Activated CD4-positive, alpha-beta T cell treated with anti-CD3 and anti-CD28 coated beads for 36 hours (primary cell): ENCODE data around the gene EPN2. TPM values are rescaled to one million over a fixed set of nuclear protein-coding genes. Genes with fewer than 3 reads are reported as not detected.

Experiments
- ATAC-seq: fragments of 200-7000 bp; cut with Tn5 transposase; one replicate; pipeline ENCODE4 v1.10.0; 2021; ENCODE audit warnings: mild to moderate bottlenecking, moderate library complexity
- CTCF ChIA-PET: fragments of 350-600 bp; sonication (Branson Sonifier 250); formaldehyde crosslinking; loops from one replicate; lab custom pipeline; 2021; ENCODE audit warnings: antibody characterized with exemption; lab: Charles Lee
- POLR2A ChIA-PET: fragments of 350-600 bp; sonication (Branson Sonifier 250); formaldehyde crosslinking; loops from one replicate; lab custom pipeline; 2021; ENCODE audit warnings: antibody characterized with exemption, inconsistent platforms; lab: Charles Lee
- DNase-seq: peaks from one replicate; pipeline ENCODE4 v3.0.0-alpha.2; 2020
- H3K27ac Mint-ChIP-seq: one replicate; pipeline ENCODE4 v1.8.0; 2021; ENCODE audit warnings: mixed read lengths
- H3K27me3 Mint-ChIP-seq: one replicate; pipeline ENCODE4 v1.8.0; 2021; ENCODE audit warnings: mixed read lengths
- H3K36me3 Mint-ChIP-seq: one replicate; pipeline ENCODE4 v1.8.0; 2021; ENCODE audit warnings: low read depth, mixed read lengths
- H3K4me1 Mint-ChIP-seq: one replicate; pipeline ENCODE4 v1.8.0; 2021; ENCODE audit warnings: mixed read lengths
- H3K4me3 Mint-ChIP-seq: one replicate; pipeline ENCODE4 v1.8.0; 2021; ENCODE audit warnings: mild to moderate bottlenecking, moderate library complexity, mixed read lengths
- H3K9me3 Mint-ChIP-seq: one replicate; pipeline ENCODE4 v1.8.0; 2021; ENCODE audit warnings: low read depth, mixed read lengths
- intact Hi-C, 2 experiments: fragments of 100-400 bp; cut with DNase I in 1 of 2; cut with micrococcal nuclease in 1 of 2; formaldehyde crosslinking; loops; one replicate each; pipeline versions ENCODE4 v1.14.2 to v1.15.1; 2022 to 2024; cut with DNase I, micrococcal nuclease
- total RNA-seq, 2 experiments: library from RNA; stranded (reverse); gene quantifications; one replicate each; pipeline ENCODE4 v1.2.3, GENCODE V29; 2021

The EPN2 gene
- total RNA-seq, 2 experiments from 2014 or later, result 6.8 to 8.2 TPM

- Mint-ChIP-seq H3K36me3 (peaks cover 10% of the 10 kb centered on the region), H3K27me3 (peaks cover 6% of the 10 kb centered on the region), H3K4me3 (no peak overlapping the region), H3K4me1 (no peaks in the 10 kb centered on the region), H3K9me3 (no peaks in the 10 kb centered on the region), H3K27ac (no peak overlapping the region)
- ATAC-seq (no peak), DNase-seq (no peak)
- ChIA-PET CTCF (interaction anchor here (1.1 kb wide), 1 partner anchor 130 kb away, joined by 3 read pairs; no protein-coding TSS in a partner anchor), POLR2A (no interaction called here)
- intact Hi-C loops, result no loop called here
Measured at GRCh38 chr17:19316761-19317358, 79.7 kb downstream of the EPN2 start.

- DNase-seq, result peak; percentile 18
- POLR2A ChIA-PET, result no interaction called here
- Mint-ChIP-seq H3K4me1 (no peaks in the 10 kb centered on the region), H3K27me3 (peaks cover 6% of the 10 kb centered on the region), H3K9me3 (no peaks in the 10 kb centered on the region), H3K4me3 (no peak overlapping the region), H3K27ac (no peak overlapping the region), H3K36me3 (peaks cover 9% of the 10 kb centered on the region)
- intact Hi-C loops, result no loop called here
- no peak for ATAC-seq
- CTCF ChIA-PET, result interaction anchor here (1.1 kb wide), 1 partner anchor 129 kb away, joined by 3 read pairs; no protein-coding TSS in a partner anchor
Measured at GRCh38 chr17:19317359-19318095, 80.4 kb downstream of the EPN2 start.

- Mint-ChIP-seq H3K27me3 (peaks cover 6% of the 10 kb centered on the region), H3K36me3 (peaks cover 3% of the 10 kb centered on the region), H3K9me3 (no peaks in the 10 kb centered on the region), H3K4me1 (no peaks in the 10 kb centered on the region), H3K27ac (no peak overlapping the region), H3K4me3 (no peak overlapping the region)
- CTCF ChIA-PET, result no interaction called here
- intact Hi-C loops, result no loop called here
- POLR2A ChIA-PET, result no interaction called here
- no peak for DNase-seq
- ATAC-seq, result no peak
Measured at GRCh38 chr17:19318611-19319010, 81.4 kb downstream of the EPN2 start.

DNA sequence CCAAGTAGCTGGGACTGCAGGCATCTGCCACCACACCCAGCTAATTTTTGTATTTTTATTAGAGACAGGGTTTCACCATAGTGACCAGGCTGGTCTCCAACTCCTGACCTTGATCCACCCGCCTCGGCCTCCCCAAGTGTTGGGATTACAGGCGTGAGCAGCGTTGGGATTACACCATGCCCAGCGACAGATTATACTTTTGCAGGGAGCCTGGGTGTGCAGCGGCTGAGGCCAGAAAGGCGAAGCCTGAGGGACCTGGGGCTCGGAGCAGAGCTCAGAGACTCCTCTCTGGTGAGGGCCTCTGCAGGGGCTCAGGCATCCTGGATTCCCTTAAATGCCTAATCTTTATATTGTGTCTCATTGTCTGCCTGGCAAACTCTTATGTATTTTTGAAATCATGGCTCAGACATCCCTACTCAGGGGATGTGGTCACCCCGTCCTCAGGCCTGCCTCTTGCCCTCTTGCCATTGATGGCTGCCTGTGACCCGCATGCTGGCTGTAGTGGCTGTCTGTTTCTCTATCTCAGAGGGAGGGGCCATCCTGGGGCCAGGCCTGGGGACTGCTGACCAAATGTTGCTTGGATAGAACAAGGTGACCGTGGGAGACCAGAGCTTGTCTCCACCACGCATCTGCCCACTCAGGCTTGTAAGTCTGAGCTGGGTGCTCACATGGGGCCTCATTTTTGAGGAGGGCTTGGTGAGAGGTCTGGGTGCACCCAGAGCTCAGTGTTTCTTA lies 82.8 kb downstream of the EPN2 start:
- H3K4me1 Mint-ChIP-seq, result no peaks in the 10 kb centered on the region
- DNase-seq (no peak), ATAC-seq (no peak)
- CTCF ChIA-PET, result interaction anchor here (1.0 kb wide), 1 partner anchor 19 kb away, joined by 5 read pairs; no protein-coding TSS in a partner anchor
- intact Hi-C loops, result no loop called here
- H3K27ac Mint-ChIP-seq, result no peak overlapping the region
- H3K4me3 Mint-ChIP-seq, result no peak overlapping the region
- peaks cover 3% of the 10 kb centered on the region for H3K36me3 Mint-ChIP-seq
- POLR2A ChIA-PET, result no interaction called here
- H3K9me3 Mint-ChIP-seq, result no peaks in the 10 kb centered on the region
- H3K27me3 Mint-ChIP-seq, result peaks cover 6% of the 10 kb centered on the region

DNA sequence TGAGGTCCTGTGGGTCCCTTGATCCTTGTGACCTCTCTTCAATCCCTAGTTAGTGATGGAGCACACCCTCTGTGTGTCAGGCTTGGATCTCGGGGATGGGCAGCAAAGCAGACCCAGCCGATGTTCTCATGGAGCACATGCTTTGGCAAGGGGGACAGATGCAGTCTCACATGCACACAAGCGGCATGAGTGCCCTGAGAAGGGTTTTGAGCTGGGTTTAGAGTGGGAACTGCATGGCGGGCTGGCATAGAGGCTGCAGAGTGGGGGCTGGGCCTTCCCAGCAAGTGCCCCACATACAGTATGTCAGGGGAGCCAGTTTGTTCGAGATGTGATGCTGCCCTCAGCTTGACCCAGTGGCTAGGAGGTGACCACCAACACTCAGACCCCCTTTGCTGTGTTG lies 83.7 kb downstream of the EPN2 start:
- Mint-ChIP-seq H3K9me3 (peaks cover 2% of the 10 kb centered on the region), H3K36me3 (peaks cover 3% of the 10 kb centered on the region), H3K27ac (no peak overlapping the region), H3K4me3 (no peak overlapping the region), H3K27me3 (peaks cover 4% of the 10 kb centered on the region), H3K4me1 (no peaks in the 10 kb centered on the region)
- no peak for ATAC-seq
- POLR2A ChIA-PET, result no interaction called here
- CTCF ChIA-PET, result no interaction called here
- DNase-seq, result no peak
- intact Hi-C loops, result no loop called here

DNA sequence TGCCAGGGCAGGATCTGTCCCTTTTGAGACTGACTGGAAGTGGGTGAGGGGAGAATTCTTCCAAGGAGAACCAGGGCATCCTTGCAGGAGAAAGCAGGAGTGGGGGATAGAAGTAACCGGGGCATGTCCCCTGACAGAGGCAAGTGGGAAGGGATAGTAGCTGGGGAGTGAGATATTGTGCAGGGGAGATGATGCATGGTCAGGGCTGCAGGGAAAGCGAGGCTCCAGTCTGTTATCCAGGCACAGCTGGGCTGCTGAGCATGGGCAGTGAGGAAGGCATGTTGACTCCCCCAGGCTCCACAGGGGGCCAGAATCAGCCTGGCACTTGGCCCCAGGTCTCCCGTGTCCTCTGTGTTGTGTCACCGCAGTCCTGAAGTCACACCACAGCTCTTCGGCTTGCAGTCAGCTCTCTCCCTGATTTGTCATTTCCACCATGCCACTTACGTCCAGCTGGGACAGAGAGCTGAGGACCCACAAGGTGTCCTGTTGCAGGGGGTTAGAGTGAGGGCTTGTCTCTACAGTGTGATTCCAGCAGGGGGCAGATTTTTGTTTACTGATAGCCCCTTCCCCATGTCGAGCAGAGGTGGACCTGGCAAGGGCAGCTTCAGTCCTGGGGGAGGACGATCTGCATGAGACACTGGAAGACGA lies 84.4 kb downstream of the EPN2 start:
- ChIA-PET POLR2A (no interaction called here), CTCF (interaction anchor here (1.1 to 1.3 kb wide), 2 partner anchors 9 to 41 kb away, joined by 3 read pairs; partner anchors contain the start of gene B9D1)
- Mint-ChIP-seq H3K27ac (no peak overlapping the region), H3K36me3 (peaks cover 3% of the 10 kb centered on the region), H3K4me1 (no peaks in the 10 kb centered on the region), H3K27me3 (peaks cover 4% of the 10 kb centered on the region), H3K9me3 (peaks cover 2% of the 10 kb centered on the region), H3K4me3 (no peak overlapping the region)
- DNase-seq, result no peak
- intact Hi-C loops, result no loop called here
- no peak for ATAC-seq

DNA sequence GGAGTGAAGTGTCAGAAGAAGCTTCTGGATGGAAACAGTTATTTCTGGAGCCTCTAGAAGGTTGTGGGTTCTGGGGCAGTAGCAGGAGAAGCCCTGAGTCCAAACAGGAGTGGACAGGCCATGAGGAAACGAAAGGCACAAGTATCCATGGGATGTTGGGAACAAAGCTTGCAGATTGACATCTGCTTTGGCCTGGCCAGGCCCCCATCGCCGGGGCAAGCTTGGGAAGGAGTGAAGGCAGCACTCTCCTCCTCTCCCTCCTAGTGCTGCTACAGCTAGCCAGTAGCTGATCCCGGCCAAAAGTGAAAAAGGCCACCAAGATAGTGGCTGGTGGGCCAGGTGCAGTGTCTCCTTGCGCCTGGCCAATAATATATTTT lies 85.0 kb downstream of the EPN2 start:
- POLR2A ChIA-PET, result no interaction called here
- H3K4me1 Mint-ChIP-seq, result no peaks in the 10 kb centered on the region
- peaks cover 4% of the 10 kb centered on the region for H3K27me3 Mint-ChIP-seq
- H3K27ac Mint-ChIP-seq, result no peak overlapping the region
- peaks cover 2% of the 10 kb centered on the region for H3K9me3 Mint-ChIP-seq
- peaks cover 3% of the 10 kb centered on the region for H3K36me3 Mint-ChIP-seq
- intact Hi-C loops, result no loop called here
- H3K4me3 Mint-ChIP-seq, result no peak overlapping the region
- ATAC-seq (no peak), DNase-seq (no peak)
- CTCF ChIA-PET, result interaction anchor here (1.1 to 2.9 kb wide), 3 partner anchors 8 to 40 kb away, joined by 3 to 15 read pairs (median 3); partner anchors contain the start of gene B9D1

DNA sequence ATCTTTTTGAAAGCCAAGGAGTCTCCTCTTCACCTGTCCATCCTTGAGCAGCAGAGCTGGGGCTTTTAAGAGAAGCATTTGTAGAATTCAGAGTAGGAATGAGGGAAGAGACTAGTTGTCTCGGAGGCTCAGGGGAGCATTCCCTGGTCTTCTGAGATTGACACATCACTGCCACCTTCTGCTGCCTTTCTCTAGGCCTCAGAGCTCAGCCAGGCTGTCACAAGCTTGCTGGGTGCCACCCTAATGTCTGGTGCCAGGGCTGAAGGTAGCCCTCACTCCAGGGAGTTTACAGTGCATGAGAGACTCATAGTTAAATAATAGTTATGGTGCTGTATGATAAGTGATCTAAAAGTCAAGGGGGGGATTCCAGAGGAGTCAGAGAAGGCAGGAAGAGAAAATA lies 85.7 kb downstream of the EPN2 start:
- H3K4me1 Mint-ChIP-seq, result no peaks in the 10 kb centered on the region
- peaks cover 2% of the 10 kb centered on the region for H3K9me3 Mint-ChIP-seq
- DNase-seq, result no peak
- H3K4me3 Mint-ChIP-seq, result no peak overlapping the region
- peaks cover 2% of the 10 kb centered on the region for H3K36me3 Mint-ChIP-seq
- intact Hi-C loops, result no loop called here
- peaks cover 2% of the 10 kb centered on the region for H3K27me3 Mint-ChIP-seq
- ChIA-PET CTCF (interaction anchor here (0.9 to 2.9 kb wide), 3 partner anchors 16 to 39 kb away, joined by 3 to 15 read pairs (median 3); partner anchors contain the start of gene B9D1), POLR2A (no interaction called here)
- no peak overlapping the region for H3K27ac Mint-ChIP-seq
- no peak for ATAC-seq

DNA sequence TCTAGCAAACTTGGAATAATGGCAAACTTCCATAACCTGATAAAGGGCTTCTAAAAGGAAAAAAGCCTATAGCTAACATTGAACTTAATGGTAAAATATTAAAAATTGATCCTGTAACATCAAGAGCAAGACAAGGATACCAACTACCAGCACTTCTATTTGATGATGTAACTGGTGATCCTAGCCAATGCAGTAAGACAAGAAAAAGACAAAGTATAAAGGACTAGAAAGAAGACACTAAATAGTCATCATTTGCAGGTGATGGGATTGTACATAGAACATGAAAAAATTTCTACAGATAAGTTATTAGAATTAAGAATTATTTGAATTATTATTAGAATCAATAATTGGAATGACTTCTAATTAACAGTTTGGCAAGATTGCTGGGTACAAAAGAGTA lies 88.4 kb downstream of the EPN2 start:
- ChIA-PET CTCF (no interaction called here), POLR2A (no interaction called here)
- H3K36me3 Mint-ChIP-seq, result peaks cover 2% of the 10 kb centered on the region
- no peak for ATAC-seq
- no peaks in the 10 kb centered on the region for H3K4me1 Mint-ChIP-seq
- H3K9me3 Mint-ChIP-seq, result peaks cover 2% of the 10 kb centered on the region
- no peak for DNase-seq
- peaks cover 2% of the 10 kb centered on the region for H3K27me3 Mint-ChIP-seq
- H3K4me3 Mint-ChIP-seq, result no peak overlapping the region
- H3K27ac Mint-ChIP-seq, result no peak overlapping the region
- intact Hi-C loops, result no loop called here

GRCh38 chr17:19327031-19327783 lies 90.0 kb downstream of the EPN2 start:
- Mint-ChIP-seq H3K4me3 (no peak overlapping the region), H3K36me3 (peaks cover 2% of the 10 kb centered on the region), H3K4me1 (no peaks in the 10 kb centered on the region), H3K9me3 (peaks cover 2% of the 10 kb centered on the region), H3K27ac (no peak overlapping the region), H3K27me3 (no peaks in the 10 kb centered on the region)
- DNase-seq (no peak), ATAC-seq (no peak)
- ChIA-PET POLR2A (no interaction called here), CTCF (interaction anchor here (0.7 to 1.2 kb wide), 2 partner anchors 11 to 26 kb away, joined by 3 read pairs; no protein-coding TSS in a partner anchor)
- intact Hi-C loops, result no loop called here
